Measurements from ENCODE around the gene PRCC.

Gene PRCC

GRCh38 chr1:156794506-156795373 is 27.4 kb downstream of the PRCC start:
- DNase-seq (ENCODE audit: extremely low read depth in 1 of 2, low read depth in 1 of 2) = no peak

- DNase-seq (ENCODE audit: extremely low read depth in 1 of 2, low read depth in 1 of 2) = no peak
These were observed 28.0 kb downstream of the PRCC start for GRCh38 chr1:156795374-156795733.

- no peak for DNase-seq (ENCODE audit: extremely low read depth in 1 of 2, low read depth in 1 of 2)
These were observed 28.5 kb downstream of the PRCC start for GRCh38 chr1:156795787-156796186.

GRCh38 chr1:156796340-156797097 is 29.2 kb downstream of the PRCC start:
- no peak for DNase-seq (ENCODE audit: extremely low read depth in 1 of 2, low read depth in 1 of 2)

GRCh38 chr1:156797212-156797871 is 30.0 kb downstream of the PRCC start:
- no peak for DNase-seq (ENCODE audit: extremely low read depth in 1 of 2, low read depth in 1 of 2)

GRCh38 chr1:156801409-156802121 is 34.2 kb downstream of the PRCC start:
- DNase-seq (ENCODE audit: extremely low read depth in 1 of 2, low read depth in 1 of 2) = no peak

GRCh38 chr1:156802421-156802935 is 35.1 kb downstream of the PRCC start:
- no peak for DNase-seq (ENCODE audit: extremely low read depth in 1 of 2, low read depth in 1 of 2)

- no peak for DNase-seq (ENCODE audit: extremely low read depth in 1 of 2, low read depth in 1 of 2)
These were observed 35.9 kb downstream of the PRCC start for GRCh38 chr1:156803086-156803851.

GRCh38 chr1:156804026-156804425 is 36.7 kb downstream of the PRCC start:
- DNase-seq (ENCODE audit: extremely low read depth in 1 of 2, low read depth in 1 of 2) = no peak

- no peak for DNase-seq (ENCODE audit: extremely low read depth in 1 of 2, low read depth in 1 of 2)
These were observed 37.4 kb downstream of the PRCC start for GRCh38 chr1:156804572-156805243.

GRCh38 chr1:156805766-156806511 is 38.6 kb downstream of the PRCC start:
- no peak for DNase-seq (ENCODE audit: extremely low read depth in 1 of 2, low read depth in 1 of 2)

- no peak for DNase-seq (ENCODE audit: extremely low read depth in 1 of 2, low read depth in 1 of 2)
These were observed 39.4 kb downstream of the PRCC start for GRCh38 chr1:156806512-156807440.

- no peak for DNase-seq (ENCODE audit: extremely low read depth in 1 of 2, low read depth in 1 of 2)
These were observed 40.3 kb downstream of the PRCC start for GRCh38 chr1:156807627-156808026.

GRCh38 chr1:156808186-156809030 is 41.1 kb downstream of the PRCC start:
- DNase-seq (ENCODE audit: extremely low read depth in 1 of 2, low read depth in 1 of 2) = no peak

- no peak for DNase-seq (ENCODE audit: extremely low read depth in 1 of 2, low read depth in 1 of 2)
These were observed 41.9 kb downstream of the PRCC start for GRCh38 chr1:156809281-156809680.

GRCh38 chr1:156809711-156810366 is 42.5 kb downstream of the PRCC start:
- DNase-seq (ENCODE audit: extremely low read depth in 1 of 2, low read depth in 1 of 2) = no peak

Data from activated CD8-positive, alpha-beta memory T cell treated with anti-CD3 and anti-CD28 coated beads for 1 hour (primary cell).